Body of pancreas (tissue), 4 donors: ENCODE measurements around the gene DNAH12.

Experiments used
- POLR2A ChIP-seq, 3 donors: fragments of 450-650 bp; IDR thresholded peaks; one replicate each; pipeline ENCODE4 v1.6.1; 2016; ENCODE audit warnings: antibody characterized with exemption in 3 of 3, mild to moderate bottlenecking in 2 of 3
- TF ChIP-seq, protein P1 (sequence below), 7 experiments: fragments of 450-650 bp in 4 of 7; fragments of 200-600 bp in 3 of 7; sonication (generic) in 3 of 7; IDR thresholded peaks; one replicate each; pipeline ENCODE4 v1.5.1; 2016 to 2019; ENCODE audit warnings: antibody characterized with exemption in 7 of 7

- TF ChIP-seq, protein P1, sequence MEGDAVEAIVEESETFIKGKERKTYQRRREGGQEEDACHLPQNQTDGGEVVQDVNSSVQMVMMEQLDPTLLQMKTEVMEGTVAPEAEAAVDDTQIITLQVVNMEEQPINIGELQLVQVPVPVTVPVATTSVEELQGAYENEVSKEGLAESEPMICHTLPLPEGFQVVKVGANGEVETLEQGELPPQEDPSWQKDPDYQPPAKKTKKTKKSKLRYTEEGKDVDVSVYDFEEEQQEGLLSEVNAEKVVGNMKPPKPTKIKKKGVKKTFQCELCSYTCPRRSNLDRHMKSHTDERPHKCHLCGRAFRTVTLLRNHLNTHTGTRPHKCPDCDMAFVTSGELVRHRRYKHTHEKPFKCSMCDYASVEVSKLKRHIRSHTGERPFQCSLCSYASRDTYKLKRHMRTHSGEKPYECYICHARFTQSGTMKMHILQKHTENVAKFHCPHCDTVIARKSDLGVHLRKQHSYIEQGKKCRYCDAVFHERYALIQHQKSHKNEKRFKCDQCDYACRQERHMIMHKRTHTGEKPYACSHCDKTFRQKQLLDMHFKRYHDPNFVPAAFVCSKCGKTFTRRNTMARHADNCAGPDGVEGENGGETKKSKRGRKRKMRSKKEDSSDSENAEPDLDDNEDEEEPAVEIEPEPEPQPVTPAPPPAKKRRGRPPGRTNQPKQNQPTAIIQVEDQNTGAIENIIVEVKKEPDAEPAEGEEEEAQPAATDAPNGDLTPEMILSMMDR (IDR thresholded peaks at IDR 0.05) = no peak
- TF ChIP-seq POLR2A (IDR thresholded peaks at IDR 0.05) = no peak
Observed at GRCh38 chr3:57592306-57592705, 48.2 kb upstream of the DNAH12 start.
